Neural cell (in vitro differentiated cells): ENCODE data around the gene NPAS3.

Source experiments
- CTCF ChIP-seq: fragments of 450-650 bp; IDR thresholded peaks from 2 replicates; pipeline ENCODE4 v1.5.1; 2014; ENCODE audit warnings: antibody characterized with exemption, mild to moderate bottlenecking, moderate library complexity; ENCODE audit not compliant: poor library complexity, severe bottlenecking
- EP300 ChIP-seq: fragments of 450-650 bp; conservative IDR thresholded peaks from 2 replicates; pipeline ENCODE4 v1.6.1; 2014; ENCODE audit warnings: antibody characterized with exemption, mild to moderate bottlenecking, moderate library complexity; ENCODE audit not compliant: poor library complexity, severe bottlenecking
- EZH2 ChIP-seq: fragments of 200-600, 300-800 bp; shearing (Covaris generic), sonication (generic); IDR thresholded peaks from 2 replicates; pipeline ENCODE4 v1.6.1; 2014; ENCODE audit warnings: antibody characterized with exemption, low read length, borderline replicate concordance, mild to moderate bottlenecking; ENCODE audit not compliant: insufficient read depth, poor library complexity, severe bottlenecking
- MXI1 ChIP-seq: fragments of 450-650 bp; conservative IDR thresholded peaks from 2 replicates; pipeline ENCODE4 v1.6.1; 2014; ENCODE audit warnings: antibody characterized with exemption, mild to moderate bottlenecking; ENCODE audit not compliant: poor library complexity, severe bottlenecking
- RAD21 ChIP-seq: fragments of 450-650 bp; conservative IDR thresholded peaks from 2 replicates; pipeline ENCODE4 v1.6.1; 2014; ENCODE audit warnings: antibody characterized with exemption, mild to moderate bottlenecking, moderate library complexity
- SMC3 ChIP-seq: fragments of 450-650 bp; conservative IDR thresholded peaks from 2 replicates; pipeline ENCODE4 v1.6.1; 2014; ENCODE audit warnings: antibody characterized with exemption, mild to moderate bottlenecking, moderate library complexity; ENCODE audit not compliant: poor library complexity
- TAF1 ChIP-seq: IDR thresholded peaks from 2 replicates; pipeline ENCODE4 v1.6.1; 2012; ENCODE audit warnings: low read depth

GRCh38 chr14:33063521-33063920, 124.8 kb downstream of the NPAS3 start:
- TF ChIP-seq CTCF (no peak), RAD21 (no peak), MXI1 (no peak), EP300 (no peak), TAF1 (no peak), SMC3 (no peak), EZH2 (no peak)
